Dermis blood vessel endothelial cell (primary cell): Measurements from ENCODE around the gene IL20. TPM values are rescaled to one million over a fixed set of nuclear protein-coding genes. Genes with fewer than 3 reads are reported as not detected.
"Not testable (repeated sequence)": the region's sequence is repeated elsewhere in the genome, so short reads cannot be mapped to it uniquely, and the experiment has no call there.

Source experiments
- DNase-seq: peaks from one replicate; pipeline ENCODE4 v3.0.0; 2010
- total RNA-seq: library from RNA; depleted of rRNA; stranded (reverse); fragments of >200 nt; gene quantifications from 2 replicates; pipeline ENCODE4 v1.2.3, GENCODE V29; 2014

The IL20 gene
- total RNA-seq, 1 donor from 2014 or later, result not detected

GRCh38 chr1:206843626-206844025, 21.8 kb upstream of the IL20 start:
- no peak for DNase-seq

- DNase-seq, result no peak
Observed at GRCh38 chr1:206846487-206846886, 18.9 kb upstream of the IL20 start.

- no peak for DNase-seq
Observed at GRCh38 chr1:206847337-206847834, 18.0 kb upstream of the IL20 start.

DNA sequence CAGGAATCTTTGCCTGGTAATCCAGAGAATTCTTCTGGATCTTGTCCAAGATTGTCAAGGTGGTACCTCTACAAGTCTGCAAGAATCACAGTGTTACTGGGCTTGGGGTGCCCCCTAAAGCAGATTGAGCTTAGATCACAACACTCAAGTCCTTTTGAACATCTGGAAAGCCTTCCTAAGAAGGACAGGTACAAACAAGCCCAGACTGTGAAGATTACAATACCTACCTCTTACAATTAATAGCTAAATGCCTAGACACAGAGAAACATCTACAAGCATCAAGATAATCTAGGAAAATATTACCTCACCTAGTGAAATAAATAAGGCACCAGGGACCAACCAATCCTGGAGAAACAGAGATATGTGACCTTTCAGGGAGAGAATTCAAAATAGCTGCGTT, 17.5 kb upstream of the IL20 start:
- no peak for DNase-seq

DNA sequence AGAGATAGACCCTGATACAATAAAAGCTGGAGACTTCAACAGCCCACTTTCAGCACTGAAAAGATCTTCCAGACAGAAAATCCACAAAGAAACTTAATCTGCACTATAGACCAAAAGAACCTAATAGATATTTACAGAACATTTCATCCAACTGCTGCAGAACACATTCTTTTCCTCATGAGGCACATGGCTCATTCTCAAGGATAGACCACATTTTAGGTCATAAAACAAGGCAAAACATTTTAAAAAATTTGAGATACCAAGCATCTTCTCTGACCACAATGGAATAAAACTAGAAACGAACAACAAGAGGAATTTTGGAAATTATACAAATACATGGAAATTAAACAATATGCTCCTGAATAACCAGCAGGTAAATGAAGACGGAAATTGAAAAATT, 15.0 kb upstream of the IL20 start:
- no peak for DNase-seq

- DNase-seq, result no peak
Observed at GRCh38 chr1:206851341-206852010, 13.9 kb upstream of the IL20 start.

DNA sequence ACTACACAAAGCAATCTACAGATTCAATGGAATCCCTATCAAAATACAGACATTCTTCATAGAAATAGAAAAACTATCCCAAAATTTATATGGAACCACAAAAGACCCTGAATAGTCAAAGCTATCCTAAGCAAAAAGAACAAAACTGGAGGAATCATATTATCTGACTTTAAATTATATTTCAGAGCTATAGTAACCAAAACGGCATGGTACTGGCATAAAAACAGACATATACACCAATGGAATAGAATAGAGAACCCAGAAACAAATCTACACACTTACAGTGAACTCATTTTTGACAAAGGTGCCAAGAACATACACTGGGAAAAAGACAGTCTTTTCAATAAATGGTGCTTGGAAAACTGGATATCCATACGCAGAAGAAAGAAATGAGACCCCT, 12.8 kb upstream of the IL20 start:
- not testable (repeated sequence) for DNase-seq

DNA sequence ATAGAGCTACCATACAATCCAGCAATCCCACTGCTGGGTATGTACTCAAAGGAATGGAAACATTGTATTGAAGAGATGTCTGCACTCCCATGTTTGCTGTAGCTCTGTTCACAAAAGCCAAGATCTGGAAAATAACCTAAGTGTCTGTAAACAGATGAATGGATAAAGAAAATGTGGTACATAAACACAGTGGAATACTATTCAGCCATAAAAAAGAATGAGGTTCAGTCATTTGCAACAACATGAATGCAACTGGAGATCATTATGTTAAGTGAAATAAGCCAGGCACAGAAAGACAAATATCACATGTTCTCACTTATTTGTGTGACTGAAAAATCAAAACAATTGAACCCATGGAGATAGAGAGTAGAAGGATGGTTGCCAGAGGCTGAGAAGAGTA, 11.7 kb upstream of the IL20 start:
- DNase-seq, result not testable (repeated sequence)

GRCh38 chr1:206854401-206855129, 10.9 kb upstream of the IL20 start:
- DNase-seq, result no peak

GRCh38 chr1:206855859-206856258, 9.6 kb upstream of the IL20 start:
- no peak for DNase-seq

DNA sequence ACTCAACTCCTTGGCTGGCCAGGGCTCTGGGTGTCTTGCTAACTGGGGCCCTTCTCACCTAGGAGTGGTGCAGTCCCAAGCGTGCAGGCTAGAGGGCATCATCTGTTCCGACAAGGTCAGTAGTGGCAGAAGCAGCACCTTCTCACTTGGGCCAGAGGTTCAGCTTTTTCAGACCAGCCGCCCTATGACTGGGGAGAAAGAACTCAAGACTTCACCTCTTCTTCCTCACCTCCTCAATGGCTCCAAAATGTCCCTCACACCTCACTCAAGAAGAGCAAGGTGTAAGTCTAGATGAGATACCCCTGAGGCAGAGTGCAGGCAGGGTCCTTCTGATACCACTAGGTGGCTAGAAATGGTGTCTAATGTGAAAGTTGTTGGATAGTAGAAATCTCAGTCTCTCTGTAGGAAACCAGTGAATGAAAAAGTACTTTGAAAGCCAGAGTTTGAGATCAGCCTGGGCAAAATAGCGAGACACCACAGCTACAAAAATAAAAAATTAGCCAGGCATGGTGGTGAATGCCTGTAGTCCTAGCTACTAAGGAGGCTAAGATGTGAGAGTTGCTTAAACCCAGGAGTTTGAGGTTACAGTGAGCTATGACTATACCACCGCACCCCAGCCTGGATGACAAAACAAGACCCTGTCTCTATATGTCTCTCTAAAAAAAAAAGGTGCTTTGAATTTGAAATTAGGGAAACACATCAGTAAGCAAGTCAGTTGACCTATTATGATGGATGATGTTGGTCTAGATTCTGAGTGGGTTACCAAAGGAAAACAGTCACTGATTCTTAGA, 8.6 kb upstream of the IL20 start:
- DNase-seq, result no peak

- DNase-seq, result peak; percentile 21
Observed at GRCh38 chr1:206859082-206859521, 6.3 kb upstream of the IL20 start.

DNA sequence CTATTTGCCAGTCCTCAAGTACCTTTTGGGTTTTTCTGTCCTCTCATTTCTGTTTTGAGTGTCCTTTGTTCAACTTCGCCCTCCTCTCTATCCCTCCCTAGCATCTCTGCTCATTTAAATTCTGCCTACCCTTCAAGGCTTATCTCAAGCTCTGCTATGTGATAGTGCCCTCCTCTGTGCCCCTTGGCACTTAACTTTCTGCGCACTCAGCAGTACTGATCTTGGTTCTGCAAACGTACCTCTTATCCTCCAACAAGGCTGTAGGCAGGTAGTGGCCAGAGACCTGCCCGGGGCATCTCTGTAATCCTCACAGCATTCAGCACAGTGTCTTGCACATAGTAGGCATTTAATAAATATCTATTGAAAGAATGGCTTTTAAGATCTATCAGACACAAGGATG, 5.3 kb upstream of the IL20 start:
- DNase-seq, result no peak

GRCh38 chr1:206863266-206863665, 2.2 kb upstream of the IL20 start:
- DNase-seq, result no peak

DNA sequence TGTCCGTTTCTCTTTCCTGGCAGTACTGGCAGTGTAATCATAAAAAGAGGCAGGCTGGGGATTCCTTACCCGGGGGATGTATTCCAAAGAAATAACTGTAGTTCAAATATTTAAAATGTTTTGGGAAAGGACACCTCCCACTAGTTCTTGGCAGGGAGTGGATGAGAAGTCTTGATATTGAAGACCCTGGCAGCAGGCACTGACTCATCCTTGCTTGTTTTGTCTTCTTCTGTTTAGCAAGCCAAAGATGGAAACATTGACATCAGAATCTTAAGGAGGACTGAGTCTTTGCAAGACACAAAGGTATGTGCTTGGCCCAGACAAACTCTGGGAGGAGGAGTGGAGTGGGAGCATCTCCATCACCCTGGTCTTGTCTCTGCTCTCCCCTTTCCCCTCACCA, 639 bp downstream of the IL20 start:
- DNase-seq, result no peak

DNA sequence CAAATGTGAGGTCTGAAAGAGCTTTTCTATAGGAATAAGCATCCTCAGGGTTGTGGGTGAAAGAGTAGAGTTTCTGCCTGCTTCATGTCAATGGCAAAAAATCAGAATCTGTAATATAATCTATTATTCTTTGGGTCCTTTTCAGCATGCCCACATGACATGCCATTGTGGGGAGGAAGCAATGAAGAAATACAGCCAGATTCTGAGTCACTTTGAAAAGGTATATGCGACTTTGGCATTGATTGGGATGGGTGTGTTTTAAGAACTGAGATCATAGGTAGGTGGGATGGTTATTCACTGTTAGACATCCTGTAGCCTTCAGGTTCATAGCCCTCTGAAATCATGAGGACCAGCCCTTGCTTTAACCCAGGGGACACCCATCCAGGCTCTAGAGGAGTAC, 1.8 kb downstream of the IL20 start:
- no peak for DNase-seq

DNA sequence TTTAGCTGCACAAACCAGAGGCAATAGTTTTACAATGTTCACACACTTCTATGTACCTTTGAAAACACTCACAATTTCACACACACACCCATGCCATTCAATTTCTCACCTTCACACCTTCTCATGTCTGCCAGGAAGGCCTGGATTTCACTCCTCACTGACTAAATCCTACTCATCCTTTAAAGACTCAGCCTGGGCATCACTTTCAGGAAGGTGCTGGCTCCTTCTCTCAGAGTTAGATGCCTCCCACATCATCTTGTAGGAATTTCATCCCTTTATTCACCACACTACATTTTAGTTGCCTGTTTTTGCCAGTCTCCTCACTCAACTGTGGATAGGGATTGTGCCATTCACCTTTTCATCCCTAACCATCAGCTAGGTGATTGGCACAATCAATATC, 2.3 kb downstream of the IL20 start:
- no peak for DNase-seq

GRCh38 chr1:206868264-206868663, 2.8 kb downstream of the IL20 start:
- DNase-seq, result no peak

- no peak for DNase-seq
Observed at GRCh38 chr1:206872139-206872538, 6.7 kb downstream of the IL20 start.

- DNase-seq, result no peak
Observed at GRCh38 chr1:206873603-206874188, 8.3 kb downstream of the IL20 start.

GRCh38 chr1:206875752-206876377, 10.4 kb downstream of the IL20 start:
- no peak for DNase-seq

GRCh38 chr1:206878456-206878855, 13.0 kb downstream of the IL20 start:
- no peak for DNase-seq

DNA sequence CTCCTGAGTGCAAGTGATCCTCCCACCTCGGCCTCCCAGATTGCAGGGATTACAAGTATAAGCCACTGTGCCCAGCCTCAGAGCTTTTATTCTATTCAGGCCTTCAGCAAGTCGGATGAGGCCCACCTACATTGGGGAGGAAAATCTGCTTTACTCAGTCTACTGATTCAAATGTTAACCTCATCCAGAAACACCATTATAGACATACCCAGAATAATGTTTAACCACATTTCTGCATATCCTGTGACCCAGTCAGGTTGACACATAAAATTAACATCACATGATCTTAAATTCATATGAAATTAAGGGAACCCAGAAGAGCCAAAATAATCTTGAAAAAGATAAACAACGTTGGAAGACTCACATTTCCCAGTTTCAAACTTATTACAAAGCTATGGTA, 14.9 kb downstream of the IL20 start:
- DNase-seq, result no peak
